Stimulated activated CD4-positive, alpha-beta T cell treated with anti-CD3 and anti-CD28 coated beads, Interleukin-1b, Interleukin-23, amount 100 ng/mL, for 1 hour (primary cell): ENCODE data around the gene FOXN4.

ENCODE experiments used
- DNase-seq, 2 donors: peaks; one replicate each; pipeline ENCODE4 v3.0.0-alpha.2; 2020; ENCODE audit warnings: low read depth in 2 of 2

Gene FOXN4

DNA sequence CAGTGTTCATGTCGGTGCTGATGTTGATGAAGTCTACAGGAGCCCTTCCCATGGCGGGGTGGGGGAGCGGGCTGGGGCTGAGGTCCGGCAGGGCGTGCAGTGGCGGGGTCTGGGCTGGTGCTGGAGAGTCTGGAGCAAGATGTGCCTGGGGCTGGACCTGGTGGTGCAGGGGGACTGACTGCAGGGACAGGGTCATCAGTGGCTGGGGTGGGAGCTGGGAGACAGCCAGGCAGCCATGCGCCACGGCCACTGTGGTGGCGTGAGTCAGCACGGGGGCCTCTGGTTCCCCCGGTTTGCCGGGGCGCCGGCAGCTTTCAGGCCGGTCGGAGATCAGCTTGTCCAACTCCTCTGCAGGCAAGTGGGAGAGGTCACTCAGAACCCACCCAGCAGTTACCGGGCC, 27.6 kb downstream of the FOXN4 start:
- no peak for DNase-seq

DNA sequence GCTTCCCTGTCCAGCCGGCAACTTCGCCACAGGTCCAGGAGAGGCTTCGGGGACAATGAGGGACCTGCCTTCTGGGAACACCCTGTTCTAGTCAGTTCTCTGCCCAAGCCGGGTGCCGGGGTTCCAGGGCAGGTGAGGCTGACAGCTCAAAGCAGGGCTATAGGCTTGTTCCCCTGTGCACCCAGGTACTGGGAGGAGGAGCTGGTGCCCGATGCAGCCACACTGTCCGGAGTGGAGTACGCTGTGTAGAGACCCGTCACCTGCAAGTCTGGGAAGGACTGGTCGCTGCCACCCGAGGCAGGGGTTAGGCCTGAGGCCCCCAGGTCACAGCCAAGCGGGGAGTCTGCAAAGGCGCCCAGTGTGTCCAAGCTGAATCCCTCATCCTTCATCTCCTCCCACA, 29.6 kb downstream of the FOXN4 start:
- no peak for DNase-seq

DNA sequence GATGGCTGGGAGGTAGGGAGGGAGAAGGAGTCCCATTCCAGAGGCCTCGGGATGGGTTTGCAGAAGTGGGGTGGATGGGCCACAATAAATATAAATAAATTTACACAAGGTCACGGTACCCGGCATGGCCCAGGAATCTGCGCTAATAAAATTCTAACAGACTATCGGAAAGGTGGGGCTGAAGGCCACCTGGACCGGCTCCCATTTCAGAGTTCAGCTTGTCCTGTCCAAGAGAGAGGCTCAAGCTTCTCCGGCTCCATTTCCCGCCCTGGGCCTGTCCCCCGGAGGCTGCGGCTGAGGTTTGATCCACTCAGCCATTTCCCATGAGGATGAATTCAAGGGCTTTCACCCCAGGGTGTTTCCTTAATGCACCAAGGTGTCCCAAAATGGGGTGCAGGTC, 30.2 kb downstream of the FOXN4 start:
- no peak for DNase-seq

DNA sequence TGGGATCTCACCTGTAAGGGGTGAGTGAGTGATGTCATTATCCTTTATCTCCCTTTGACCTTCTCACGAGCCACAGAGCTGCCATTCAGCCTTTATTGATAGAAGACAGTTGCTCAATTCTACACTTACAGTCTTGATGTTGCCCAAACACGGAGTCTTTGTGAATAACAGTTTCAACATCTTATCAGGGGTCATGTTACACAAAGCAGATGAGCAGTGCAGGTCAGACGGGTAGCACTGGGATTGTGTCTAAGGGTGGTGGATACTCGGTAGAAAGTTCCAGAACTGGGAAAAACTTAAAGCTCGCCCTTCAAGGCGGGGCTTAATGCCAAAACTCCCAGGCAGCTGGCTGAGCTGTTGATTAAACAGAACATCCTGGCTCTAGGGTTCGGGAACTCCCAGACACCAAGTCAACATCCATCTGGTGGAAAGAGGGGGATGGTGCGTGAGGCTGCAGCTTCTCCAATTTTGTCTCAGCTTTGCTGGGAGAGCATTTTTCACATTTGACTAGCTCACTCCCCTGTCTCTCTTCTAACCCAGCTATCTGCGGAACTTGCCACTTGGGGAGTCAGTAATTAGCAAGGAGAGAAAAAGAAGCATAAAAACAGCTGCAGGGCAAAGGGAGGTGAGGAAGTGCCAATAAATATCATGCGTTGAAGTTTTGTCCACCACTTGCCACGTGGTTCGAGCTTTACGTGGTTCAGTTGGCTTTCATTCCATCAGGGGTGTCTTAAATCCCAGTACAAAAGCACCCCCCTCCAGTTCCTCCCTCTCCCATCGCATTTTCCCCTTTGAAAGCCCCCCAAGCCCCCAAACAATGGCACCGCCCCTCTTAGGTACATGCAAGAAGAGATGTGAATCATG, 31.0 kb downstream of the FOXN4 start:
- no peak for DNase-seq

DNA sequence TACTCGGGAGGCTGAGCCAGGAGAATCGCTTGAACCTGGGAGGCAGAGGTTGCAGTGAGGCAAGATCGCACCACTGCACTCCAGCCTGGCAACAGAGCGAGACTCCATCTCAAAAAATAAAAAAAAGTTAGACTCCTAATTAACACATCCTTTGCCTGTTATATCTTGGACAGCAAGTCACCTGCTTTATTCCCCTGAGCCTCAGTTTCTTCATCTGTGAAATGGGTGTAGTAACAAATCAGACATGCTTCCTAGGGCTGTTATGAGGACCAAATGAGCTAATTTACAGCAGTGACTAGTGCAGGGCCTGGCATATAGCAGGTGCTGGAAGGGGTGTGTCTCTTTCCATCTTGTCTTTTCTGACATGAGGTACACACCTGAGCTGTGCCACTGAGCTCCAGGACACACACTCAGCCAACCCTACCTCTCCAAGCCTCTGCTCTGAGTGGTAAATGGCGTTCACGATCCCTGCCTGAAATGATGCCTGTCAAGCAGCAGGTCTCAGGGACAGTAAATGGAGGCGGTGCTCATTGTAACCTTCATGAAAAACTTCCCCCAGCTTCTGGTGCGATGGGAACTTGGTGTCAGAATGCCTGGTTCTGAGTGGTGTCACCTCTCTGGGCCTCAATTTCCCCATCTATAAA, 31.7 kb downstream of the FOXN4 start:
- no peak for DNase-seq

DNA sequence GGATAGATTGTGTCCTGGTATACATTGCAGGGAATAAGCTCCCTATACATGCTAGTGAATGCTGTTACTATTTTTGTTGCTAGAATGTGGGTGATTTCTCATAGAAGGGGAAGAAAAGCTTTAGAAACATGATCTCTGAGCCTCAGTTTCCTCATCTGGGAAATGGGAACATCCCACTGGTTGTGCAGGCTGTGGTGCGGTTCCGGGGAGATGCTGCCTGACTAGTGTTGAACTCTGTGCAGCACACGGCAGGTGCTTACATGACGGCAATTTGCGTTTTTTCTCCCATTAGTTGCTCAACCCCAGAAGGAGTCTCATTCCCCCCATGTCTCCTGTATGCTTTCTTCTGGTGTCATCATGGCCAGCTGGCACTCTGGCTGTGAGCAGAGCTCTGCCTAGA, 32.9 kb downstream of the FOXN4 start:
- no peak for DNase-seq

DNA sequence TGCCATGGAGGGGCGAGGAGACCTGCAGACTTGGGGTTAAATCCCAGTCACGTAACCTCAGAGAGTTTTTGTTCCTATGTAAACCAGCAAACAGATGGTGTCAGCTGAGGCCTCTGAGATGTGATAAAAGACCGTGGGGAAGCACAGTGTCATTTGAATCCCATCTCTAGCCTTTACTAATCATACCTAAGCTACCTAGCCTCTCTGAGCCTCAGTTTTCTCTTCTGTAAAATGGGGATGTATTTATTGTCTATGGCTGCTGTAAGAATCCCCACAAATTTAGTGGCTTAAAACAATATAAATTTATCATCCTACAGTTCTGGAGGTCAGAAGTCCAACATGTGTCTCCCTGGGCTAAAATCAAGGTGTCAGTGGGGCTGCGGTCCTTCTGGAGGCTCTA, 33.9 kb downstream of the FOXN4 start:
- DNase-seq = no peak

DNA sequence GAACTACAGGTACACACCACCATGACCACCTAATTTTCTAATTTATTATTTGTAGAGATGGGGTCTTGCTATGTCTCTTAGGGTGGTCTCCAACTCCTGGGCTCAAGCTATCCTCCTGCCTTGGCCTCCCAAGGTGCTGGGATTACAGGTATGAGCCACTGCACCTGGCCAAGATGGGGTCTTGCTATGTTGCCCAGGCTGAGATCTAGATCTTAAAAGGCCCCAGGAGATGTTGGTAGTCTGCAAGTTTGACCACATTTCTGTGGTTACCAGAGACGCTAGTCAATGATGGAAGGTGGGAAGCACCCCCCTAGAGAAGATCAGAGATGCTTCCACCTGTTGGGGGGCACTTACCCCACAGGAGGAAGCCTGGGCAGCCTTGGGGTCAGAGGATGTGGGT, 34.7 kb downstream of the FOXN4 start:
- DNase-seq = no peak

DNA sequence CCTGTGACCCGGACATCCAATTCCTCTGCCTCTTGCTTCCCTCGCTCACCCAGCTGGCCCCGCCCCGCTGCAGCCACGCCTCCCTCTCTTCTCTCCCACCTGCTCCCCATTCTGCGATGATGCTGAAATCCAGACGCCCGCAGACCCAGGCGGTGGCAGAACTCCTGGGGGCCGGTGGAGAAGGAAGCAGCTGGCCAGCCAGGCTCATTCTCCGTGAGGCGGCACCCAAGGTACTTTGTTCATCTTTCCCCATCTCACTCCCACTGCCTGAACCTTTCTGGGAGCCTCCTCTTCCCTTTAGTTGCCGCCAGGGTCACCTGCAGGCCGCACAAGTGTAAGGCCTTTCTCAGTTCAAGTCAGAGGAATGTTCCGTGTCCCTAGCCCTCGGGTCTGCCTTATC, 35.7 kb downstream of the FOXN4 start:
- DNase-seq = no peak

DNA sequence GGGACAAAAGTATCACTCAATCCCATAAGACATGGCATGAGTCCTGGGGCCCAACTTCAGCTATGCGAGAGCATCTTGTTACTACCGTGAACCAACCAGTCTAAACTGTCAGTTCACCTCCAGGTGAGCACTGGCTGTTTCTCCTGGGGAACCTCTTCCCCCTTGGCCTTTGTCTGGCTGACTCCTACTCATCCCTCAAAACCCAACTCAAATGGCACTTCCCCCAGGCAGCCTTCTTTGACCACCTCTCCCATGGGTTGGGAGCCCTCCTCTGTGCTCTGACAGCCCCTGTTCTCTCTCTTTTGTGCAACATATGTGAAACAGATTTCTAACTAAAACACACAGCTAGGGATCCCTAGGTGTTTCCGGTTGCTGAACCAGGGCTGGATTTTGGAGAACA, 37.7 kb downstream of the FOXN4 start:
- DNase-seq = no peak

DNA sequence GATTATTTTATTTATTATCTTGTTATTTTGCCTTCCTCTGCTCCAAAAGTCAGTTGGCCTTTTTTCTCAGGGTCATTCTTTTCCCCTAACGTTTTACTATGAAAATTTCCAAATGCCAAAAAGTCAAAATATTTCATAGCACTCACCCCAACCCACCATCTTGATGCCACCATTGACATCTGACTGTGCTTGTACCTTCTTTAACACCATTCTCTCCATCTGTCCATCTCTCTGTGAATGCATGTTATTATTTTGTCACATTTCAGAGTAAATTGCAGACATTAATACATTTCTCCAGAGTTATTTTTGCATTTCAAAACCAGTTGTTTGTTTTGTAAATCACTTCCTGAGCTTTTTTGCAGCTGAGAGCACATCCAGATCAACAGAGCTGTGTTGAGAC, 38.6 kb downstream of the FOXN4 start:
- DNase-seq = no peak

DNA sequence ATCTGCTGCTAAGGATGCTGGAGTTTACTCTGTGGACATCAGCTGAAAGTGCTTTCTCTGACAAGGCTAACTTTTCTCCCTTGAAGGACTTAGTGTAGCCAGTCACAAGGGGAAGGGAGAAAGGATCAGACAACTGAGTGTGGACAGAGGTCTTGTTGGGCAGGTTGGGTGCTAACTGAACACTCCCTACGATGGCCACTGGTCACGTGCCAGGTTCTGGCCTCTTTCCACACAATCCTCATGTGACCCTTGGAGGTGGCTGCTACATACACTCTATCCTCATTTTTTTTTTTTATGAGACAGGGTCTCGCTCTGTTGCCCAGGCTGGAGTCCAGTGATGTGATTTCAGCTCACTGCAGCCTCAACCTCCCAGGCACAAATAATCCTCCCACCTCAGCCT, 39.7 kb downstream of the FOXN4 start:
- no peak for DNase-seq

DNA sequence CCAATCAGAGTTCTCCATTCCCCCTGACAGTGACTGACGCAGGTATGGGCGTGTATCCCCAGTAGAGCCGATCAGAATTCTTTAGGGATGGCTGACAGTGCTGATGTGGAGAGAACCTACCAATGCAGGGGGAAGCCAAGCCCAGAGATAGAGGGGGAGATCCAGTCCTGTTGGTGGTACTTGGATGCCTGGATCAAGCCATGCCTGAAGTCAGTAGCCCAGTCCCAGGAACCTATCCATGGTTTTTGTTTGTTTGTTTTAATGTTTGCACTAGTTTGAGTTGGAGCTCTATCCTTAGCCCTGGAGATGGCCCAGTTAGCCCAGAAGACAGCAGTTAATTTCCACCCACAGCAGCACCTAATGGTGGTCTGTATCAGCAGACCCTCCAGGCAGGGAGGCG, 40.2 kb downstream of the FOXN4 start:
- no peak for DNase-seq

DNA sequence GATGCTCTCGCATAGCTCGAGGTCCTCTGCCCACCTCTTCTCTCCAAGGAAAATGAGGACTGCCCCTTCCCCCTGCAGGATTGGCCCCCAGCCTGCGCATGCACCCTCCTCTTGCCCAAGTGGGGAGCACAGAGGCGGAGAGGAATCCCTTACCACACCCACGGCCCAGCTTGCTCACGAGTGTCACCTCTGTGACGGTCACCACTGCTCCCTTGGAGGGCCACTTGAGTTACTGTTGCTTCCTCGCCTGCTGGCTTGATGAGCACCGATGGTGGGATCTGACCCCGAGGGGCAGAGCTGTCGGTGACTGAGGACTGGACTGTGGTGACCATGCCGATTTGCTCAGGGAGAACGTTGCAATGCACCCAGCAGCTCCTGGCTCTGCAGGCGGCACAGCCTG, 41.7 kb downstream of the FOXN4 start:
- no peak for DNase-seq

DNA sequence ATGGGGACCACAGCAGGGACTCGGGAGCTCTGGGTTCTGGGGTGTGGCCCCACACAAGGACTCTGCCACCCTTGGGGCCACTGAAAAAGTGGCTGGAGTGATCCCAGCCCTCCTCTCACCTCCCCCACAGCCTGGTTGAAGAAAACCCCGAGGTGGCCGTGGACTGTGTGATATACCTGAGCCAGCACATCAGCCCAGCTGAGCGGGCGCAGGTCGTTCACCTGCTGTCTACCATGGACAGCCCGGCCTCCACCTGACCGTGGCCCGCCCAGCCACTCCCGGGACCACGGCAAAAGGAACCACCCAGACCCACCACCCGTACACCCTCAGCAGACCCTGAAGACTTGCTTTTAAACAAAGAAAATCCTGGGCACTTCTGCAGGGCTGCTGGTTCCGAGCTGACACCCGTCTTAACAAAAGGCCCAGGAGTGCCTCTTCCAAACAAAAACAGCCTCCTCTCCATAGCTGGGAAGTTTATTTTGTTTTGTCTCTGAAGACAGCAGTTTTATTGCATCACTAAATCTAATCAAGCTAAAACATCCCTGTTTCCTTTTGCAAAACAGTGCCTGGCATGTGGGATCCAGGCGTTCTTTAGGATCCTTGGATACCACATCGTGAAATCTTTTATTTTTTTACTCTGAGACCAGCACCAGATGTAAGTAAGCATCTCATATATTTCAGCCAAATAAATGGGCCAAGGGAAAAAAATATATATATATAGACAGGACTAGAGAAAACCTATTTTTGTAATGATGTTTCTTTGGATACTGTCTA, 42.8 kb downstream of the FOXN4 start:
- no peak for DNase-seq

DNA sequence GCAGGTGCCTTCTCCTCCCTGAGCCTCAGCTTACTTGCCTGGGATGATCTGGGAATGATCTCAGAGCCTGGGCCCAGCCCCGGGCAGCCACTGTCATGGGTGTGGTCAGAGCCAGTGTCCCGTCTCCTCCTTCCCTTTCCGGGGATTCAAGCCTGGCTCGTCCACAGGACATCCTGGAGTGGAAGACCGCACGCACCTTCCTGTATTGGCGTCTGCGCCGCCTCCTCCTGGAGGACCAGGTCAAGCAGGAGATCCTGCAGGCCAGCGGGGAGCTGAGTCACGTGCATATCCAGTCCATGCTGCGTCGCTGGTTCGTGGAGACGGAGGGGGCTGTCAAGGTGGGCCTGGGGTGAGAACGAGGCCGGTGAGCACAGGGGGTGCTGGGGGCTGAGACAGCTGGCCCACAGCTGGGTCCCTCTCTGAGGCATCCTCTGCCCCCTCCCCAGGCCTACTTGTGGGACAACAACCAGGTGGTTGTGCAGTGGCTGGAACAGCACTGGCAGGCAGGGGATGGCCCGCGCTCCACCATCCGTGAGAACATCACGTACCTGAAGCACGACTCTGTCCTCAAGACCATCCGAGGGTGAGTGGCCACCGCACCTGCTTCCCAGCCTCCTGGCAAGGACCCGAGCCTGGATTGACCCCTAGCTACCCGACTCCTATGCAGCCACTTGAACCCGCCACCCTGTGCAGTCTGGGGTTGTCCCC, 44.0 kb downstream of the FOXN4 start:
- no peak for DNase-seq

DNA sequence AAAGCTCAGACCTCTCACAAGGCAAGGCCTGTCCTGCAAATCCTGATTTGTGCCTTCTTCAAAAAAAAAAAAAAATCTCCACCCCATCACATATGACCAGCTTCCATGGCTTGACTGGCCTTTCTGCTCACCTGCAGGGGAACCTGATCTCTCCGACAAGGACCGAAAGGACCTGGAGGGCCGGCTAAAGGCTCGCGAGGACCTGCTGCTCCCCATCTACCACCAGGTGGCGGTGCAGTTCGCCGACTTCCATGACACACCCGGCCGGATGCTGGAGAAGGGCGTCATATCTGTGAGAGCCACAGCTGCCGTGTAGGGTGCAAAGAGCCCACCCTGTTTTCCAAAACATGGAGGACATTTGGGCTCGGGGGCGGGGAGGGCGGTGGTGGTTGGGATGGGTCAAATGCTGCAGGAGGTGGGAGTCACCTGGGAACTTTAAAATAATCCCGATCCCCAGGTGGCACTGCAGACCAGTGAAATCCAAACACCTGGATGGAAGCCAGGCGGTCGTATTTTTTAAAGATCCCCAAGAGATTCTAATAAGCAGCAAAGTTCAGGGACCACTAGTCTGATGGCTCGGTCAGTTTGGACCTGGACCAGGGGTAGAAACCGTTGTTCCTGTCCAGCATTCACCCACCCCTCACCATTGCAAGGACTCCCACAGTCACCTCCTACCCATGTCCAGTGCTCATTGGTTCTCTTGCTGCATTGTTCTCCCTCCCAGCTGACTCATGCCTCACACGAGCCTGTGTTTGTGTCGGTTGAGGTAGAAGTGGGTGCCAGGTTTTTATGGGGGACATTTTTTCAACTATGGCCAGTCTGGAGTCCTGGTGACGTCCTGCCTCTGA, 44.8 kb downstream of the FOXN4 start:
- peak in 1 of 2 donors; percentile 4 for DNase-seq

DNA sequence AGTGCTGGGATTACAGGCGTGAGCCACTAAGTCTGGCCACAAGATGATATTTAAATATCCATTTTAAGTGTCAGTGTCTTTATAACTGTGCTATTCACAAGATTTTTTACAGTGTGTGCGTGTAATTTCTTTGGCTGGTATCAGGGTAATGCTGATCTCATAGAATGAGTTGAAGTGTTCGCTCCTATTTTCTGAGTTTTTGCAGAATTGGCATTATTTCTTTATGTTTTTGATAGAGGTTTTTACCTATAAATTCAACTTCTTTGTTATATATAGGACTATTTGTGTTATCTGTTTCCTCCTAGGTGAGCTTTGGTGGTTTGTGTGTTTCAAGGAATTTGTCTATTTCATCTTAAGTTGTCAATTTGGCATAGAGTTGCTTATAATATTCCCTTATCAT, 45.6 kb downstream of the FOXN4 start:
- no peak for DNase-seq

DNA sequence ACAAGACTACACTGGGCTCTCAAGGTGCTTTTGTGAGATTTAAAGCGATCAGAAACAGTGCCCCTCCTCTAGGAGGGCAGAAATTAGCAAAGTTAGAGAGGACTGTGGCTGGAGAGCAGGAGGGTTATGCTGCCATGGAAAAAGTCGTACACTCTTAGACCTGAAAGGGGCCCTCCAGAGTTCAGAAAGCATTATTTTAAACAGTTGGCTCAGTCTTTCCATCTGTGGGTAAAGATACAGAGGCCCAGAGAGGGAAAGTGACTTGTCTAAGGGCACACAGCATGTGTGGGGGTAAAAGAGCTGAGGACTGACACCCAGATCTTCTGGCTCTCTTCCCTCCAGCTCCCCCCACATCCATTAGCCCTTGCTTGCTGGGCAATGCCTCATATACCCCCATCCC, 47.1 kb downstream of the FOXN4 start:
- no peak for DNase-seq

DNA sequence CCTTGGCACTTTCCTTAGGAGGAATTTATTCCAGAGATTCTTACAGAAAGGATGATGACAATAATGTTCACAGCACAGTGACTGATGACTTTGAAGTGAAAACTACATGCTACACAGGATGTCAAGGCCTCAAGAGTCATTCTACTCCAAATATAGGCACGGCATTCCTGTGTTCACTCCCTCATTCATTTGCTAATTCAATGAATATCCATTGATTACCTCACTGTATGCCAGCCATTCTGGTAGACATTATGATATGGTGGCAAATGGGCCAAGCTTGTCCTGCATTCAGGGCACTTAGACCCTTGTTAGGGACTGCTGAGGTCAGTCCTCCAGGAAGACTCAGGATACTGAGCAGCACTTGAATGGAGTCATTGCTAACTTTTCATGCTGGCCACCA, 48.0 kb downstream of the FOXN4 start:
- DNase-seq = no peak

DNA sequence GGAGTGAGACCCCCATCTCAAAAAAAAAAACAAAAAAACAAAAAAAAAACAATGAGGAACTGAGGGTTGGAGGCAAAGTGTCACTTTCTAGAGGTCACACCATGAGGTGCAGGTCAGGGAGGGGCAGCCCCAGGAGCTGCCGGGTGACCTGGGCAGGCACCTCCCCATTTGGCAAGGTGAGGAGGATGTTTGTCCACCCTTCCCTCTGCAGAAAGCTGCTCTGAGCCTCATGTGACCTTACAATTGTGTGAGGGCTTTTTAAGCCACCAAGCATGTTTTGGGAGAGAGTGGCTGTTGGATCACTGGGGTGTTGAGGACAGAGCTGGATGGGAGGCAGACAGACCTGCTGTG, 49.6 kb downstream of the FOXN4 start:
- DNase-seq = no peak
